H1 (cell line): ENCODE data around the gene MEGF11. TPM values are rescaled to one million over a fixed set of nuclear protein-coding genes. Genes with fewer than 3 reads are reported as not detected.

Experiments
- CTCF ChIA-PET: fragments of 300-600 bp; sonication (Branson Sonifier 250); formaldehyde crosslinking; loops from one replicate; lab custom pipeline; 2021; ENCODE audit not compliant: partially characterized antibody; lab: Charles Lee
- POLR2A ChIA-PET: fragments of 300-600 bp; sonication (Branson Sonifier 250); formaldehyde crosslinking; loops from one replicate; lab custom pipeline; 2021; ENCODE audit warnings: inconsistent platforms; ENCODE audit not compliant: partially characterized antibody; lab: Charles Lee
- DNase-seq, 2 experiments: peaks; one replicate each; pipeline versions ENCODE4 v3.0.0 to v3.0.0-alpha.2; 2010 to 2022; ENCODE audit warnings: low spot score in 2 of 2, low read depth in 1 of 2, mixed read lengths in 1 of 2
- FAIRE-seq: peaks from 2 replicates; lab custom pipeline; 2011; peaks lifted over from hg19 to GRCh38; lab: Jason Lieb, UNC
- H2AFZ ChIP-seq: 2 replicates; pipeline ENCODE4 v1.8.1; 2012; ENCODE audit warnings: low read length, inconsistent platforms
- H2AK5ac ChIP-seq: 2 replicates; pipeline ENCODE4 v1.6.1; 2013; ENCODE audit warnings: low read depth, low read length
- H2BK120ac ChIP-seq: replicated peaks from 2 replicates; pipeline ENCODE3; 2013; ENCODE audit warnings: low read depth, low read length, inconsistent platforms
- H2BK12ac ChIP-seq: 2 replicates; pipeline ENCODE4 v1.6.1; 2013; ENCODE audit warnings: low read depth, low read length
- H2BK15ac ChIP-seq: 2 replicates; pipeline ENCODE4 v1.6.1; 2013; ENCODE audit warnings: low read length
- H2BK20ac ChIP-seq: 2 replicates; pipeline ENCODE4 v1.6.1; 2013; ENCODE audit warnings: low read length
- H2BK5ac ChIP-seq: 2 replicates; pipeline ENCODE4 v1.6.1; 2013; ENCODE audit warnings: low read depth, low read length
- H3K14ac ChIP-seq: 2 replicates; pipeline ENCODE4 v1.6.1; 2013; ENCODE audit warnings: inconsistent platforms; ENCODE audit not compliant: insufficient read length
- H3K18ac ChIP-seq: 2 replicates; pipeline ENCODE4 v1.6.1; 2013; ENCODE audit warnings: low read length; ENCODE audit errors: extremely low read depth
- H3K23ac ChIP-seq: 2 replicates; pipeline ENCODE4 v1.6.1; 2013; ENCODE audit warnings: inconsistent platforms; ENCODE audit not compliant: insufficient read length
- H3K23me2 ChIP-seq: 2 replicates; pipeline ENCODE4 v1.6.1; 2013; ENCODE audit warnings: low read depth, low read length
- H3K27ac ChIP-seq: 2 replicates; pipeline ENCODE4 v1.6.1; 2011; ENCODE audit warnings: low read depth, low read length, inconsistent platforms
- H3K27me3 ChIP-seq, 4 experiments: replicated peaks in 1 of 4; 1 replicate in 1 of 4; 2 replicates in 3 of 4; pipeline versions ENCODE4 v1.6.1 to v1.8.1; 2011 to 2013; ENCODE audit warnings: low read length in 3 of 4, mild to moderate bottlenecking in 3 of 4, inconsistent platforms in 2 of 4, mixed read lengths in 2 of 4, moderate library complexity in 1 of 4; ENCODE audit not compliant: control insufficient read depth in 3 of 4, insufficient read depth in 3 of 4; ENCODE audit errors: extremely low read depth in 1 of 4
- H3K36me3 ChIP-seq, 4 experiments: 2 replicates each; pipeline versions ENCODE4 v1.6.1 to v1.8.1; 2011 to 2013; ENCODE audit warnings: mild to moderate bottlenecking in 4 of 4, low read length in 3 of 4, moderate library complexity in 2 of 4, control low read depth in 1 of 4, inconsistent platforms in 1 of 4; ENCODE audit not compliant: insufficient read depth in 4 of 4, control insufficient read depth in 2 of 4
- H3K4ac ChIP-seq: replicated peaks from 2 replicates; pipeline ENCODE3; 2013; ENCODE audit warnings: low read length, low read depth, mixed read lengths, inconsistent platforms; ENCODE audit not compliant: insufficient read length
- H3K4me1 ChIP-seq, 4 experiments: replicated peaks in 1 of 4; 1 replicate in 1 of 4; 2 replicates in 3 of 4; pipeline versions ENCODE4 v1.6.1 to v1.8.1; 2011 to 2013; ENCODE audit warnings: low read length in 3 of 4, inconsistent platforms in 2 of 4, mixed read lengths in 1 of 4; ENCODE audit not compliant: insufficient read depth in 4 of 4, control insufficient read depth in 3 of 4
- H3K4me2 ChIP-seq, 2 experiments: 2 replicates each; pipeline versions ENCODE4 v1.6.1 to v1.8.1; 2011 to 2013; ENCODE audit warnings: low read depth in 2 of 2, low read length in 2 of 2, control low read depth in 1 of 2, inconsistent platforms in 1 of 2, mild to moderate bottlenecking in 1 of 2; ENCODE audit not compliant: insufficient read depth in 1 of 2
- H3K4me3 ChIP-seq, 4 experiments: fragments of 200-600, 300-600 bp in 1 of 4; sonication (generic), shearing (Covaris generic), sonication (Bioruptor Twin) in 1 of 4; 2 replicates each; pipeline versions ENCODE4 v1.5.1 to v1.8.1; 2011 to 2016; ENCODE audit warnings: low read length in 4 of 4, low read depth in 3 of 4, control low read depth in 2 of 4, inconsistent platforms in 2 of 4, mild to moderate bottlenecking in 2 of 4, mixed read lengths in 1 of 4, moderate library complexity in 1 of 4; ENCODE audit not compliant: insufficient read depth in 2 of 4; ENCODE audit errors: extremely low read depth in 1 of 4
- H3K56ac ChIP-seq: replicated peaks from 2 replicates; pipeline ENCODE3; 2013; ENCODE audit warnings: low read depth, mild to moderate bottlenecking, mixed read lengths, low read length, inconsistent platforms; ENCODE audit not compliant: insufficient read length
- H3K79me1 ChIP-seq: 2 replicates; pipeline ENCODE4 v1.6.1; 2013; ENCODE audit warnings: low read depth, low read length, control low read depth
- H3K79me2 ChIP-seq, 2 experiments: 2 replicates each; pipeline versions ENCODE4 v1.6.1 to v1.8.1; 2012 to 2013; ENCODE audit warnings: low read length in 2 of 2, mild to moderate bottlenecking in 2 of 2, inconsistent platforms in 1 of 2; ENCODE audit not compliant: insufficient read depth in 2 of 2, control insufficient read depth in 1 of 2
- H3K9ac ChIP-seq, 4 experiments: replicated peaks in 1 of 4; 1 replicate in 1 of 4; 2 replicates in 3 of 4; pipeline versions ENCODE4 v1.6.1 to v1.8.1; 2011 to 2013; ENCODE audit warnings: low read depth in 3 of 4, low read length in 3 of 4, control low read depth in 2 of 4, mild to moderate bottlenecking in 2 of 4, moderate library complexity in 2 of 4, inconsistent platforms in 1 of 4; ENCODE audit errors: extremely low read depth in 1 of 4
- H3K9me3 ChIP-seq, 2 experiments: 2 replicates each; pipeline versions ENCODE4 v1.6.1 to v1.8.1; 2012 to 2013; ENCODE audit warnings: mild to moderate bottlenecking in 2 of 2, moderate library complexity in 2 of 2, control low read depth in 1 of 2, inconsistent platforms in 1 of 2, low read depth in 1 of 2, low read length in 1 of 2, mixed read lengths in 1 of 2; ENCODE audit not compliant: insufficient read depth in 2 of 2
- H4K20me1 ChIP-seq, 2 experiments: replicated peaks in 1 of 2; 2 replicates each; pipeline versions ENCODE3 to v1.8.1; 2011 to 2013; ENCODE audit warnings: inconsistent platforms in 2 of 2, low read length in 2 of 2, mild to moderate bottlenecking in 1 of 2; ENCODE audit not compliant: insufficient read depth in 2 of 2, control insufficient read depth in 1 of 2
- H4K5ac ChIP-seq: 2 replicates; pipeline ENCODE4 v1.6.1; 2013; ENCODE audit warnings: low read length, low read depth, mixed read lengths, inconsistent platforms; ENCODE audit not compliant: insufficient read length
- H4K8ac ChIP-seq: 2 replicates; pipeline ENCODE4 v1.8.0; 2013; ENCODE audit warnings: mild to moderate bottlenecking, moderate library complexity, low read length, inconsistent platforms; ENCODE audit not compliant: insufficient read depth; ENCODE audit errors: extremely low read depth
- H4K91ac ChIP-seq: replicated peaks from 2 replicates; pipeline ENCODE3; 2013; ENCODE audit warnings: low read length, mixed read lengths, inconsistent platforms; ENCODE audit not compliant: insufficient read length
- BRCA1 ChIP-seq: IDR thresholded peaks from 2 replicates; pipeline ENCODE4 v1.6.1; 2012; ENCODE audit warnings: low read depth, low read length, improper control_type of control experiment
- EZH2 ChIP-seq: fragments of 200-600 bp; sonication (generic); IDR thresholded peaks from 2 replicates; pipeline ENCODE4 v1.7.1; 2012; ENCODE audit warnings: low read depth, mild to moderate bottlenecking, moderate library complexity, low read length, inconsistent platforms; ENCODE audit not compliant: severe bottlenecking
- HDAC2 ChIP-seq, 2 experiments: fragments of 300-600 bp in 1 of 2; sonication (generic) in 1 of 2; IDR thresholded peaks; 2 replicates each; pipeline ENCODE4 v1.6.1; 2011 to 2012; ENCODE audit warnings: low read depth in 2 of 2, low read length in 2 of 2, mild to moderate bottlenecking in 2 of 2, moderate library complexity in 2 of 2, borderline replicate concordance in 1 of 2, inconsistent platforms in 1 of 2
- MAFK ChIP-seq: IDR thresholded peaks from 2 replicates; pipeline ENCODE4 v1.6.1; 2012; ENCODE audit warnings: low read depth, mild to moderate bottlenecking, improper control_type of control experiment, low read length
- RBBP5 ChIP-seq: IDR thresholded peaks from 2 replicates; pipeline ENCODE4 v1.7.1; 2012; ENCODE audit warnings: low read depth, mild to moderate bottlenecking, inconsistent platforms, low read length, moderate library complexity, borderline replicate concordance
- SAP30 ChIP-seq: fragments of 300-600 bp; sonication (generic); IDR thresholded peaks from 2 replicates; pipeline ENCODE4 v1.7.1; 2012; ENCODE audit warnings: low read length, moderate library complexity, mild to moderate bottlenecking, inconsistent platforms; ENCODE audit not compliant: insufficient read depth, insufficient replicate concordance
- SIN3A ChIP-seq, 2 experiments: IDR thresholded peaks in 1 of 2; conservative IDR thresholded peaks in 1 of 2; 2 replicates each; pipeline ENCODE4 v1.6.1; 2011 to 2012; ENCODE audit warnings: low read length in 2 of 2, improper control_type of control experiment in 1 of 2, low read depth in 1 of 2, mild to moderate bottlenecking in 1 of 2
- SP2 ChIP-seq: IDR thresholded peaks from 2 replicates; pipeline ENCODE4 v1.6.1; 2012; ENCODE audit warnings: mild to moderate bottlenecking, low read length, inconsistent platforms
- TAF1 ChIP-seq: IDR thresholded peaks from 2 replicates; pipeline ENCODE4 v1.6.1; 2011; ENCODE audit warnings: mild to moderate bottlenecking, low read depth, low read length
- TAF7 ChIP-seq: optimal IDR thresholded peaks from 2 replicates; pipeline ENCODE3; 2011; ENCODE audit warnings: low read depth, mild to moderate bottlenecking, inconsistent platforms, low read length, moderate library complexity, borderline replicate concordance
- YY1 ChIP-seq: IDR thresholded peaks from 2 replicates; pipeline ENCODE4 v1.6.1; 2011; ENCODE audit warnings: low read depth, mild to moderate bottlenecking, low read length
- WGBS, 2 experiments: shearing (Covaris generic) in 1 of 2; methylation state at CpG; one replicate each; pipeline versions ENCODE4 v1.1.6 to v1.1.7; 2013 to 2015; ENCODE audit warnings: low lambda C conversion rate in 2 of 2, mixed read lengths in 2 of 2, inconsistent platforms in 1 of 2, low coverage in 1 of 2, missing lambda C conversion rate in 1 of 2; ENCODE audit not compliant: insufficient replicate concordance in 2 of 2, insufficient coverage in 1 of 2, insufficient read length in 1 of 2; ENCODE audit errors: extremely low coverage in 1 of 2, missing lambda C conversion rate in 1 of 2; 5-methylcytosine and 5-hydroxymethylcytosine counted together
- polyA plus RNA-seq, 7 experiments: library from polyadenylated mRNA; depleted of rRNA in 3 of 7; stranded (reverse) in 5 of 7; unstranded in 2 of 7; fragments of >200 nt in 5 of 7; fragments of 200-250 nt in 2 of 7; gene quantifications; 1 replicate in 5 of 7; 2 replicates in 1 of 7; 4 replicates in 1 of 7; pipeline versions ENCODE4 v1.2.1 to v1.2.3, GENCODE V29; 2011 to 2013; ENCODE audit warnings: missing spikeins in 2 of 7, mixed read lengths in 2 of 7
- total RNA-seq: library from RNA; stranded (reverse); fragmentation: NEBNext Ultra II Directional; extraction: Animal tissue kit (Norgen Biotek cat#: 25700); gene quantifications from 2 replicates; pipeline ENCODE4 v1.2.1, GENCODE V29; 2021

Gene MEGF11
- total and polyA plus RNA-seq, 2 of the 8 experiments (the other 6 are each of a cell fraction or from before 2014, with no cell fraction given): 4.4 to 4.8 TPM

GRCh38 chr15:66222273-66223198 lies 31.0 kb downstream of the MEGF11 start:
- Histone ChIP-seq H3K79me1 (no peaks in the 10 kb centered on the region; the same call in 1 of the 2 replicates), H3K36me3 (no peaks in the 10 kb centered on the region), H4K91ac (no peak overlapping the region), H4K5ac (no peak overlapping the region), H3K4me3 (no peak overlapping the region), H2AK5ac (no peak overlapping the region), H3K27me3 (no peaks in the 10 kb centered on the region), H2BK5ac (no peak overlapping the region), H2AFZ (no peak overlapping the region), H3K9me3 (no peaks in the 10 kb centered on the region), H2BK120ac (no peak overlapping the region), H3K4me1 (peaks cover 0 to 3% (median under 1%) of the 10 kb centered on the region in 4 experiments; a peak in 1 of 7 replicates), H3K14ac (no peak overlapping the region), H2BK20ac (no peak overlapping the region), H3K56ac (no peak overlapping the region), H3K79me2 (no peaks in the 10 kb centered on the region), H3K27ac (no peak overlapping the region), H3K23me2 (no peaks in the 10 kb centered on the region), H3K18ac (no peak overlapping the region), H3K4me2 (no peak overlapping the region), H4K8ac (no peak overlapping the region), H3K23ac (no peak overlapping the region), H3K9ac (no peak overlapping the region), H2BK15ac (no peak overlapping the region), H3K4ac (no peak overlapping the region), H2BK12ac (0 out of 2 replicates have a peak overlapping the region, but pooled peaks have one; percentile 3), H4K20me1 (peaks cover 0 to 2% of the 10 kb centered on the region in 2 experiments)
- no peak for DNase-seq
- FAIRE-seq: no peak
- ChIA-PET CTCF (interaction anchor here (0.7 to 2.1 kb wide), 3 partner anchors 11 to 108 kb away, joined by 3 to 6 read pairs (median 4); no protein-coding TSS in a partner anchor), POLR2A (no interaction called here)
- 77% methylated on average over 11 of the region's 11 CpGs; no CpG with 5 or more reads in 1 of the 2 experiments for WGBS, 2 experiments
- TF ChIP-seq YY1 (no peak), BRCA1 (no peak), TAF7 (no peak), SAP30 (no peak), EZH2 (no peak), TAF1 (no peak), HDAC2 (IDR thresholded peaks at IDR 0.05; ENCODE audit: borderline replicate concordance in 1 of 2, low read depth in 2 of 2, low read length in 2 of 2) (no peak), MAFK (no peak), SP2 (no peak), SIN3A (conservative IDR thresholded peaks at IDR 0.05 in 1 of 2, IDR thresholded peaks at IDR 0.05 in 1 of 2; ENCODE audit: low read depth in 1 of 2, low read length in 2 of 2) (no peak), RBBP5 (no peak)
